GM03348 (cell line): Measurements from ENCODE around the gene TTYH3.
A peak's percentile ranks its signal among the peaks of the same experiment; 100 is the strongest.

Experiments used
- DNase-seq: peaks from one replicate; pipeline ENCODE4 v3.0.0; 2012; ENCODE audit warnings: low spot score

TTYH3 gene

GRCh38 chr7:2649991-2650390 lies 18.2 kb downstream of the TTYH3 start:
- DNase-seq: no peak

GRCh38 chr7:2650451-2650850 lies 18.7 kb downstream of the TTYH3 start:
- DNase-seq: no peak

- no peak for DNase-seq
These were observed 19.6 kb downstream of the TTYH3 start for GRCh38 chr7:2651336-2651735.

GRCh38 chr7:2651847-2652735 lies 20.3 kb downstream of the TTYH3 start:
- no peak for DNase-seq

GRCh38 chr7:2652736-2653060 lies 20.9 kb downstream of the TTYH3 start:
- DNase-seq: no peak

GRCh38 chr7:2654059-2654458 lies 22.3 kb downstream of the TTYH3 start:
- DNase-seq: no peak

GRCh38 chr7:2655870-2656614 lies 24.3 kb downstream of the TTYH3 start:
- no peak for DNase-seq

- no peak for DNase-seq
These were observed 25.4 kb downstream of the TTYH3 start for GRCh38 chr7:2657208-2657607.

GRCh38 chr7:2657920-2658671 lies 26.3 kb downstream of the TTYH3 start:
- DNase-seq: no peak

GRCh38 chr7:2658941-2659340 lies 27.2 kb downstream of the TTYH3 start:
- DNase-seq: no peak

GRCh38 chr7:2659556-2660358 lies 28.0 kb downstream of the TTYH3 start:
- DNase-seq: no peak

- peak; percentile 60 for DNase-seq
These were observed 28.7 kb downstream of the TTYH3 start for GRCh38 chr7:2660359-2661095.

- no peak for DNase-seq
These were observed 29.3 kb downstream of the TTYH3 start for GRCh38 chr7:2661096-2661449.

- DNase-seq: no peak
These were observed 30.0 kb downstream of the TTYH3 start for GRCh38 chr7:2661602-2662272.

- DNase-seq: no peak
These were observed 30.7 kb downstream of the TTYH3 start for GRCh38 chr7:2662273-2663120.

- no peak for DNase-seq
These were observed 31.5 kb downstream of the TTYH3 start for GRCh38 chr7:2663121-2663886.

GRCh38 chr7:2663960-2664359 lies 32.2 kb downstream of the TTYH3 start:
- no peak for DNase-seq

GRCh38 chr7:2665359-2665791 lies 33.6 kb downstream of the TTYH3 start:
- DNase-seq: no peak

GRCh38 chr7:2666155-2666554 lies 34.4 kb downstream of the TTYH3 start:
- DNase-seq: no peak
